Osteoblast (primary cell): ENCODE results near the gene ADGRG1. TPM values are rescaled to one million over a fixed set of nuclear protein-coding genes. Genes with fewer than 3 reads are reported as not detected.
"Not testable (repeated sequence)": the region's sequence is repeated elsewhere in the genome, so short reads cannot be mapped to it uniquely, and the experiment has no call there.

Experiments
- DNase-seq: peaks from one replicate; pipeline ENCODE4 v3.0.0; 2011; ENCODE audit warnings: low spot score, mixed read lengths; ENCODE audit not compliant: insufficient read length; ENCODE audit errors: missing footprints
- H2AFZ ChIP-seq: 2 replicates; pipeline ENCODE4 v1.6.0; 2011; ENCODE audit warnings: mild to moderate bottlenecking, low read length
- H3K27ac ChIP-seq: 2 replicates; pipeline ENCODE4 v1.5.1; 2011; ENCODE audit warnings: mild to moderate bottlenecking, low read depth, low read length, moderate library complexity
- H3K27me3 ChIP-seq: 2 replicates; pipeline ENCODE4 v1.6.0; 2012; ENCODE audit warnings: mild to moderate bottlenecking, control low read depth, inconsistent platforms, low read length, moderate library complexity; ENCODE audit not compliant: insufficient read depth
- H3K36me3 ChIP-seq: 2 replicates; pipeline ENCODE4 v1.5.1; 2011; ENCODE audit warnings: mild to moderate bottlenecking, low read length, control low read depth, moderate library complexity; ENCODE audit not compliant: insufficient read depth
- H3K4me1 ChIP-seq: 2 replicates; pipeline ENCODE4 v1.5.1; 2011; ENCODE audit warnings: mild to moderate bottlenecking, low read length, control low read depth, moderate library complexity; ENCODE audit not compliant: insufficient read depth
- H3K4me2 ChIP-seq: 2 replicates; pipeline ENCODE4 v1.6.0; 2011; ENCODE audit warnings: mild to moderate bottlenecking, low read length; ENCODE audit not compliant: insufficient read depth
- H3K4me3 ChIP-seq: fragments of 200-600 bp; sonication (generic); 3 replicates; pipeline ENCODE4 v1.5.1; 2012; ENCODE audit warnings: mild to moderate bottlenecking, low read length, inconsistent platforms; ENCODE audit not compliant: insufficient read depth
- H3K79me2 ChIP-seq: 2 replicates; pipeline ENCODE4 v1.6.0; 2012; ENCODE audit warnings: mild to moderate bottlenecking, low read length, control low read depth, inconsistent platforms; ENCODE audit not compliant: insufficient read depth
- H3K9me3 ChIP-seq: 2 replicates; pipeline ENCODE4 v1.5.1; 2011; ENCODE audit warnings: low read depth, low read length, control low read depth
- H4K20me1 ChIP-seq: 2 replicates; pipeline ENCODE4 v1.6.0; 2012; ENCODE audit warnings: mild to moderate bottlenecking, low read length, control low read depth; ENCODE audit not compliant: insufficient read depth
- CTCF ChIP-seq: IDR thresholded peaks from 2 replicates; pipeline ENCODE4 v1.5.1; 2011; ENCODE audit warnings: mild to moderate bottlenecking, low read depth, low read length, moderate library complexity; ENCODE audit errors: extremely low read depth
- total RNA-seq: library from RNA; depleted of rRNA; stranded (reverse); fragments of >200 nt; gene quantifications from 2 replicates; pipeline ENCODE4 v1.2.3, GENCODE V29; 2012

ADGRG1 gene
- total RNA-seq, 1 donor = 0.72 TPM

- H3K36me3 ChIP-seq = no peaks in the 10 kb centered on the region
Observed at GRCh38 chr16:57668263-57668571, 39.8 kb downstream of the ADGRG1 start, which contains the start of gene ADGRG3. ADGRG3 (plus strand) TSS chr16:57668306; CDS start chr16:57668348, 42 bp downstream.

GRCh38 chr16:57668630-57669475, 40.4 kb downstream of the ADGRG1 start:
- H3K27ac ChIP-seq = no peak overlapping the region
- H3K9me3 ChIP-seq = no peaks in the 10 kb centered on the region
- H3K4me3 ChIP-seq = no peak overlapping the region
- no peaks in the 10 kb centered on the region for H3K79me2 ChIP-seq
- no peaks in the 10 kb centered on the region for H3K4me1 ChIP-seq
- H3K36me3 ChIP-seq = no peaks in the 10 kb centered on the region
- H3K4me2 ChIP-seq = no peak overlapping the region
- no peak overlapping the region for H2AFZ ChIP-seq
- H4K20me1 ChIP-seq = no peaks in the 10 kb centered on the region
- peak; percentile 62 for DNase-seq
- peaks cover 28% of the 10 kb centered on the region for H3K27me3 ChIP-seq
- no peak for TF ChIP-seq CTCF

More at GRCh38 chr16:57668263-57668571, 39.8 kb downstream of the ADGRG1 start, which contains the start of gene ADGRG3:
- H3K9me3 ChIP-seq = no peaks in the 10 kb centered on the region
- H3K4me3 ChIP-seq = no peak within 1 kb of the TSS
- peak; percentile 27 for DNase-seq
- no peak within 1 kb of the TSS for H3K4me2 ChIP-seq
- H3K79me2 ChIP-seq = no peaks in the 10 kb centered on the region
- no peaks in the 10 kb centered on the region for H4K20me1 ChIP-seq
- H2AFZ ChIP-seq = no peak within 1 kb of the TSS
- no peak within 1 kb of the TSS for H3K27ac ChIP-seq
- peaks cover 24% of the 10 kb centered on the region for H3K27me3 ChIP-seq
- TF ChIP-seq CTCF = no peak
- no peaks in the 10 kb centered on the region for H3K4me1 ChIP-seq

- Histone ChIP-seq H3K36me3 (no peaks in the 10 kb centered on the region), H3K27ac (no peak overlapping the region), H4K20me1 (no peaks in the 10 kb centered on the region), H3K4me2 (no peak overlapping the region), H3K79me2 (no peaks in the 10 kb centered on the region), H3K9me3 (no peaks in the 10 kb centered on the region), H3K4me3 (no peak overlapping the region), H3K27me3 (peaks cover 34% of the 10 kb centered on the region), H2AFZ (no peak overlapping the region), H3K4me1 (no peaks in the 10 kb centered on the region)
- DNase-seq = peak; percentile 61
- TF ChIP-seq CTCF = no peak
Observed at GRCh38 chr16:57669476-57670162, 41.2 kb downstream of the ADGRG1 start.

- no peak overlapping the region for H2AFZ ChIP-seq
- peaks cover 34% of the 10 kb centered on the region for H3K27me3 ChIP-seq
- H3K36me3 ChIP-seq = no peaks in the 10 kb centered on the region
- no peak overlapping the region for H3K4me3 ChIP-seq
- peak; percentile 47 for DNase-seq
- no peaks in the 10 kb centered on the region for H4K20me1 ChIP-seq
- H3K4me1 ChIP-seq = no peaks in the 10 kb centered on the region
- H3K27ac ChIP-seq = no peak overlapping the region
- H3K9me3 ChIP-seq = no peaks in the 10 kb centered on the region
- no peak for TF ChIP-seq CTCF
- H3K4me2 ChIP-seq = no peak overlapping the region
- no peaks in the 10 kb centered on the region for H3K79me2 ChIP-seq
Observed at GRCh38 chr16:57670196-57670595, 41.8 kb downstream of the ADGRG1 start.

- H3K4me2 ChIP-seq, DNase-seq, H3K36me3 ChIP-seq, H2AFZ ChIP-seq, H3K79me2 ChIP-seq, H3K27ac ChIP-seq, H4K20me1 ChIP-seq, H3K9me3 ChIP-seq, H3K4me1 ChIP-seq, H3K4me3 ChIP-seq: not testable (repeated sequence)
- H3K27me3 ChIP-seq = peaks cover 34% of the 10 kb centered on the region
Observed at GRCh38 chr16:57671451-57671850, 43.0 kb downstream of the ADGRG1 start.
